ENCODE measurements around the gene ATP6V1C2. TPM values are rescaled to one million over a fixed set of nuclear protein-coding genes. Genes with fewer than 3 reads are reported as not detected.

ATP6V1C2 gene
- total and polyA plus RNA-seq, 8 donors: 0.10 to 4.0 (median 2.6) TPM

DNA sequence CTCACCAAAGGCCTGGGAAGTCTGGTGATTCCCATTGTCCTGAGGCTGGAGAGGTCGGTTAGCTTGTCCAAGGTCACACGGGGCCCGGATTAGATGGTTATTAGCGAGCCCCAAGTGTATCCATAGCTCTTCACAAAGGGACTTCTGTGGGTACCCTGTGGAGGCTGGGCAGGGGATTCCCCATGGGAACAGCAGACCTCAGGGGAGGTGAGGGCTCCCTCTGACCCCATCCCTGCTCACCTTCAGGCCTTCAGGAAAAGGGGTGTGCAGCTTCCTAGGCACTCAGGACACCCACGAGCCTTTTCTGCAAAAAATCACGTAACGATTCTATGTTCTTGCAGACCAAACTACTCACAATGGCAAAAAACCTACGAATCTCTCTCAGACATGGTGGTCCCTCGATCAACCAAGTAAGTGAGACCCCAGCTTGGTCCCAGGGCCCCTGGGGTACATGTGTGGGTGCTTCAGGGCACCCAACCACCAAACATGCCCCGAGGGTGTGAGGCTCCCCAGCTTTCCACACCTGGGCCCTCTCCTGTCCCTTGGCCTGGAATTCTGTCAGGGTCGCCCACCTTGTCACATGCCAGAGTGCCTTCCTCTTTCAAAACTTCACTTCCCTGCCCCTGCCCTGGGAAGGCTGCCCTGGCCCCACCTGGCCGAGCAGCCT, 50.9 kb downstream of the ATP6V1C2 start:
- H3K27me3 ChIP-seq: no peaks in the 10 kb centered on the region
- ATAC-seq: no peak
- TF ChIP-seq, protein P1, sequence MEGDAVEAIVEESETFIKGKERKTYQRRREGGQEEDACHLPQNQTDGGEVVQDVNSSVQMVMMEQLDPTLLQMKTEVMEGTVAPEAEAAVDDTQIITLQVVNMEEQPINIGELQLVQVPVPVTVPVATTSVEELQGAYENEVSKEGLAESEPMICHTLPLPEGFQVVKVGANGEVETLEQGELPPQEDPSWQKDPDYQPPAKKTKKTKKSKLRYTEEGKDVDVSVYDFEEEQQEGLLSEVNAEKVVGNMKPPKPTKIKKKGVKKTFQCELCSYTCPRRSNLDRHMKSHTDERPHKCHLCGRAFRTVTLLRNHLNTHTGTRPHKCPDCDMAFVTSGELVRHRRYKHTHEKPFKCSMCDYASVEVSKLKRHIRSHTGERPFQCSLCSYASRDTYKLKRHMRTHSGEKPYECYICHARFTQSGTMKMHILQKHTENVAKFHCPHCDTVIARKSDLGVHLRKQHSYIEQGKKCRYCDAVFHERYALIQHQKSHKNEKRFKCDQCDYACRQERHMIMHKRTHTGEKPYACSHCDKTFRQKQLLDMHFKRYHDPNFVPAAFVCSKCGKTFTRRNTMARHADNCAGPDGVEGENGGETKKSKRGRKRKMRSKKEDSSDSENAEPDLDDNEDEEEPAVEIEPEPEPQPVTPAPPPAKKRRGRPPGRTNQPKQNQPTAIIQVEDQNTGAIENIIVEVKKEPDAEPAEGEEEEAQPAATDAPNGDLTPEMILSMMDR (IDR thresholded peaks at IDR 0.05): no peak

DNA sequence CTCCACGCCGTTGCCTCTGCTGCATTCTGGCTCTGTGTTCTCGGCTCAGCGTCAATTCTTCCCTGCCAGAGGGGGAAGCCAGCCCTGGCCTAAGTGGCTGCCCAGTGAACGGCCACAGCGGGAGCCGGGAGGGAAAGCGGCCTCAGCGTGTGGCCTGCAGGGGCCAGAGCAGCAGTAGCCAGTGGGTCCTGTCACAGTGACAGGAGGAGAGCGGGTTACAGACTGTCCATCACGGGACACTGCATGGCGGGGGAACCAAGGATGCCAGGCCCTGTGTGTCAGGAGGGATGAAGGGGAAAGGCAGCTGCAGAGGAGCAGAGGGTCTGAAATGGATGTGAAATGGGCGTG, 51.4 kb downstream of the ATP6V1C2 start:
- no peaks in the 10 kb centered on the region for H3K9me3 ChIP-seq
- peaks cover 0 to 13% of the 10 kb centered on the region in 2 donors for H3K36me3 ChIP-seq
- TF ChIP-seq, protein P1 (IDR thresholded peaks at IDR 0.05): no peak
- H3K27ac ChIP-seq: no peak overlapping the region
- H3K27me3 ChIP-seq: no peaks in the 10 kb centered on the region
- DNase-seq (peak in 1 of 4 donors; percentile 61), ATAC-seq (no peak)
- H3K4me1 ChIP-seq: no peaks in the 10 kb centered on the region
- no peak overlapping the region for H3K4me3 ChIP-seq
- intact Hi-C loops (cut with DNase I): no loop called here

More for the DNA sequence above, 50.9 kb downstream of the ATP6V1C2 start:
- H3K27ac ChIP-seq: no peak overlapping the region
- intact Hi-C loops (cut with DNase I): no loop called here
- no peaks in the 10 kb centered on the region for H3K9me3 ChIP-seq
- H3K4me3 ChIP-seq: no peak overlapping the region
- DNase-seq: peak in 1 of 4 donors; percentile 17
- no peaks in the 10 kb centered on the region for H3K4me1 ChIP-seq
- peaks cover 0 to 7% of the 10 kb centered on the region in 2 donors for H3K36me3 ChIP-seq

DNA sequence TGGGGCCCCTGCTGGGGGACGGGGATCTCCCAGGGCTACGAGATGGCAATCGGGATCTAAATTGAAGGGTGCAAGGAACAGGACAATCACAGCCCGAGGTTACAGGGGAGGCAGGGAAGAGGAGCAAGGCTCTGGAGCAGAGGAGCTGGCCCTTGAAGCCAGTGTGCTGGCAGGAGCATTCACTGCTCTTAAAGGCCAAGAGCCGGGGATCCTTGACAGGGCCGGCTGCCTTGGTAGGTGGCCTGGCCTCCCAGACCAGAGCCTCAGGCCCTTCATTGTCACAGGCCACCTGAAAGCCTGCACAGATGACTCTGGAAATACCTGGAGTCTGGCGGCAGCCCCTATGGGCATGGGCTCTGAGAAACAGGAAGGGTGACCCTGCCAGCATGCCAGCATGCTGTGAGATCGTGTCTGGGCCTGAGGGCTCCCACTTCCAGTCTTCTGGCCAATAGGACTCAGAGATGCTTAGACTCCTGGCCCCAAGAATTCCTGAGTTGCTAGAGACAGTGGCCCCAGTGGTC, 52.5 kb downstream of the ATP6V1C2 start:
- Histone ChIP-seq H3K4me3 (no peak overlapping the region), H3K27ac (no peak overlapping the region), H3K4me1 (no peaks in the 10 kb centered on the region), H3K36me3 (peaks cover 0 to 23% of the 10 kb centered on the region in 2 donors), H3K27me3 (no peaks in the 10 kb centered on the region), H3K9me3 (no peaks in the 10 kb centered on the region)
- DNase-seq: peak in 1 of 4 donors; percentile 28
- ATAC-seq: peak; percentile 36
- TF ChIP-seq, protein P1 (IDR thresholded peaks at IDR 0.05): no peak
- intact Hi-C loops (cut with DNase I): no loop called here

DNA sequence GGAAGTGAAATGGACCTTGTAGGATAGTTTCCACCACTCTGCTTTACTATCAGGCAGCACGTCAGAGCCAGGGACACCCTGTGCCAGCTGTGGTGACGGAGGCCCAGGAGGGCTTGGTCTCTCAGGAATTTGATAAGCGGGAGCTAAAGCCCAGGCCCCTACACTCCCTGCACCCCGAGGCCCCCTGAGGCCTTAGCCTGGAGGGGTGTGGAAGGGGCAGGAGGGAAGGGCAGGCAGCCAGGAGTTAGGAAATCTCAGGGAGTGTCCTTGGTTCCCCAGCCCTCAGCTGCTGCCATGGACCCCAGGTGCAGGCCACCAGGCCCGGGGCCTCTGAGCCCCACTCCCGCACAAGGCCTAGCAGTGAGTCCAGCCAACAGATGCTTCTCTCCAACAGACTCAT, 53.0 kb downstream of the ATP6V1C2 start:
- Histone ChIP-seq H3K4me1 (no peaks in the 10 kb centered on the region), H3K9me3 (no peaks in the 10 kb centered on the region), H3K4me3 (no peak overlapping the region), H3K36me3 (peaks cover 0 to 28% of the 10 kb centered on the region in 2 donors), H3K27me3 (no peaks in the 10 kb centered on the region), H3K27ac (no peak overlapping the region)
- intact Hi-C loops (cut with DNase I): no loop called here
- TF ChIP-seq, protein P1 (IDR thresholded peaks at IDR 0.05): no peak
- peak in 1 of 4 donors; percentile 60 for DNase-seq
- ATAC-seq: peak; percentile 16

DNA sequence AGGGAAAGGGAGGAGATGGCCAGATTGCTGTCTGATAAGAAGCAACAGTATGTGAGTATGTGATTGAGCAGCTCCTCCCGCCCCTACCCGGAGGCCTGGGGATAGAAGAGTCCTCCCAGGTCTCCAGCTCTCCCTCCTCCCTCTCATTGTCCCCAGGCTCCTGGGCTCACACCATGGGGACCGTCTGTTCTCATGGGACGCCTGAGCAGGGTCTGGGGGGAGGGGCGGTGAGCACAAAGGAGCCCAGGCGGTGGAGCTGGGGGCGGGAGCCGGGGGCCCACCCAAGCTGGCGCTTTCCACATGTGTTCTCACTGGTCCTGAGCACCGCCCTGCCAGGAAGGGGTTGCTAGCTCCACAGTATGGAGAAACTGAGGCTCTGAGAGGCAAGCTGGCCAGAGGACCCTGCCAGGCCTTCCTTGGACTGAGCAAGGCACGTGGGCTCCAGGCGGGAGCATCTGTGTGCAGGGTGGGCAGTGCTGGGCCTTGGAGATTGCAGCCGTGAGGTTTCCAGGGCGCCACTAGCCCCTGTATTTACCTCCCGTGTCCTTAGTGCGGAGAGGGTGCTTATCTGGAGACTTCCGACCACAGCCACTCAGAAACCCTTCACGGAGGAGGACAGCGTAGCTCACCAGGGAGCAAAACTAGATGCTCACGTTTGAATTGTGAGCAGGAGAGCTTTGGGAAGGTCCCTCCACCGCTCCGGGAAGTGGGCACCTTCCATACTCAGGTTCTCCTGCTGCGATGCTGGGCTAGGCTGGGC, 53.8 kb downstream of the ATP6V1C2 start:
- peaks cover 0 to 36% of the 10 kb centered on the region in 2 donors for H3K36me3 ChIP-seq
- no peak overlapping the region for H3K27ac ChIP-seq
- H3K4me1 ChIP-seq: no peaks in the 10 kb centered on the region
- DNase-seq (peak in 1 of 4 donors; percentile 77), ATAC-seq (peak; percentile 77)
- no peak overlapping the region for H3K4me3 ChIP-seq
- TF ChIP-seq, protein P1 (IDR thresholded peaks at IDR 0.05): no peak
- no peaks in the 10 kb centered on the region for H3K27me3 ChIP-seq
- no peaks in the 10 kb centered on the region for H3K9me3 ChIP-seq
- intact Hi-C loops (cut with DNase I): no loop called here
